Spleen (tissue), 11 donors: Measurements from ENCODE around the gene TBX5. TPM values are rescaled to one million over a fixed set of nuclear protein-coding genes. Genes with fewer than 3 reads are reported as not detected.

Experiments
- DNase-seq: peaks from one replicate; pipeline ENCODE4 v3.0.0-alpha.2; 2020
- H3K27ac ChIP-seq, 8 donors: fragments of 200-600 bp; sonication (generic) in 7 of 8; 1 replicate in 4 of 8; 2 replicates in 4 of 8; pipeline versions ENCODE4 v1.5.0 to v1.8.0; 2016 to 2021; ENCODE audit warnings: inconsistent platforms in 4 of 8, mild to moderate bottlenecking in 4 of 8, moderate library complexity in 1 of 8
- H3K27me3 ChIP-seq, 7 donors: fragments of 200-600 bp; sonication (generic) in 6 of 7; replicated peaks in 1 of 7; 1 replicate in 4 of 7; 2 replicates in 3 of 7; pipeline versions ENCODE4 v1.5.0 to v1.8.0; 2016 to 2021; ENCODE audit warnings: inconsistent platforms in 3 of 7, mild to moderate bottlenecking in 1 of 7
- H3K36me3 ChIP-seq, 6 donors: fragments of 200-600 bp; sonication (generic) in 5 of 6; 1 replicate in 4 of 6; 2 replicates in 2 of 6; pipeline versions ENCODE4 v1.5.0 to v1.8.0; 2016 to 2021; ENCODE audit warnings: inconsistent platforms in 2 of 6
- H3K4me1 ChIP-seq, 6 donors: fragments of 200-600 bp; sonication (generic) in 5 of 6; 1 replicate in 3 of 6; 2 replicates in 3 of 6; pipeline versions ENCODE4 v1.5.0 to v1.8.0; 2016 to 2021; ENCODE audit warnings: inconsistent platforms in 3 of 6
- H3K4me3 ChIP-seq, 8 donors: fragments of 200-600 bp; sonication (generic) in 7 of 8; 1 replicate in 4 of 8; 2 replicates in 4 of 8; pipeline versions ENCODE4 v1.5.0 to v1.8.0; 2016 to 2021; ENCODE audit warnings: inconsistent platforms in 4 of 8, mild to moderate bottlenecking in 4 of 8, moderate library complexity in 2 of 8
- H3K9me3 ChIP-seq, 8 donors: fragments of 200-600 bp; sonication (generic) in 7 of 8; 1 replicate in 4 of 8; 2 replicates in 4 of 8; pipeline versions ENCODE4 v1.5.0 to v1.8.0; 2016 to 2021; ENCODE audit warnings: inconsistent platforms in 4 of 8
- CTCF ChIP-seq, 11 experiments: fragments of 200-600 bp in 7 of 11; fragments of 450-650 bp in 4 of 11; sonication (generic) in 4 of 11; IDR thresholded peaks in 8 of 11; conservative IDR thresholded peaks in 3 of 11; 1 replicate in 7 of 11; 2 replicates in 4 of 11; pipeline versions ENCODE4 v1.4.0 to v1.8.0; 2016 to 2021; ENCODE audit warnings: antibody characterized with exemption in 11 of 11, inconsistent platforms in 4 of 11, mild to moderate bottlenecking in 1 of 11
- POLR2A ChIP-seq, 3 donors: fragments of 450-650 bp; IDR thresholded peaks; one replicate each; pipeline ENCODE4 v1.5.1; 2017; ENCODE audit warnings: antibody characterized with exemption in 3 of 3, mild to moderate bottlenecking in 1 of 3
- POLR2AphosphoS5 ChIP-seq, 3 donors: sonication (generic); formaldehyde crosslinking; IDR thresholded peaks; one replicate each; pipeline ENCODE4 v1.5.1; 2017; ENCODE audit warnings: antibody characterized with exemption in 3 of 3
- WGBS, 5 donors: extraction: QIAGEN DNeasy Blood & Tissue Kit in 3 of 5; methylation state at CpG; one replicate each; pipeline versions ENCODE4 v1.1.5 to v1.1.7; 2013 to 2018; 5-methylcytosine and 5-hydroxymethylcytosine counted together
- intact Hi-C: fragments of 100-400 bp; cut with DNase I; formaldehyde crosslinking; loops from one replicate; pipeline ENCODE4 v1.15.0; 2023; ENCODE audit warnings: low total_unique reads
- polyA plus RNA-seq, 3 donors: library from polyadenylated mRNA; stranded (reverse); fragments of 200-250 nt; gene quantifications; one replicate each; pipeline ENCODE4 v1.2.1, GENCODE V29; 2013
- total RNA-seq, 7 donors: library from RNA; depleted of rRNA in 3 of 7; stranded (reverse); fragments of >200 nt in 3 of 7; fragmentation: NEBNext Ultra II Directional in 4 of 7; extraction: Animal tissue kit (Norgen Biotek cat#: 25700) in 4 of 7; gene quantifications; one replicate each; pipeline versions ENCODE4 v1.1.0 to v1.2.1, GENCODE V29; 2016 to 2021
- donor health status: healthy with polysubstance abuse.
- donor health status: DM: no; HTN: no; CAD: no; lungs with moderate emphysema.
- donor health status: DM: no; HTN: no; CAD: no.
- donor health status: Bipolar disorder and iron deficiency.
- donor health status: healthy.
- donor health status: DM: no; HTN: no; CAD: no.
- donor health status: DM: yes; HTN: yes; CAD: no.

Gene TBX5
- total and polyA plus RNA-seq, 10 donors: not detected

GRCh38 chr12:114439817-114440216 is 33.9 kb upstream of the TBX5 start:
- H3K36me3 ChIP-seq: no peaks in the 10 kb centered on the region
- H3K27me3 ChIP-seq: peaks cover 0 to 88% (median 65%) of the 10 kb centered on the region in 7 donors
- TF ChIP-seq POLR2AphosphoS5 (IDR thresholded peaks at IDR 0.05) (no peak), POLR2A (IDR thresholded peaks at IDR 0.05) (no peak)
- no peaks in the 10 kb centered on the region for H3K4me1 ChIP-seq
- no peak overlapping the region for H3K27ac ChIP-seq
- intact Hi-C loops: no loop called here
- WGBS, 5 donors: 2 to 5% (median 3%) methylated on average over 19 of the region's 19 CpGs
- H3K4me3 ChIP-seq: no peak overlapping the region
- DNase-seq: no peak
- H3K9me3 ChIP-seq: peaks cover 0 to 11% (median 0%) of the 10 kb centered on the region in 8 donors

GRCh38 chr12:114439261-114439683 is 33.3 kb upstream of the TBX5 start:
- H3K4me3 ChIP-seq: peak overlapping the region in 1 of 8 donors; percentile 2
- 4 to 7% (median 5%) methylated on average over 25 of the region's 25 CpGs for WGBS, 5 donors
- H3K27ac ChIP-seq: no peak overlapping the region
- peaks cover 0 to 82% (median 59%) of the 10 kb centered on the region in 7 donors for H3K27me3 ChIP-seq
- H3K36me3 ChIP-seq: no peaks in the 10 kb centered on the region
- no peak for TF ChIP-seq POLR2AphosphoS5 (IDR thresholded peaks at IDR 0.05)
- no peak for TF ChIP-seq CTCF (IDR thresholded peaks at IDR 0.05 in 8 of 11, conservative IDR thresholded peaks at IDR 0.05 in 3 of 11)
- TF ChIP-seq POLR2A (IDR thresholded peaks at IDR 0.05): no peak
- peaks cover 0 to 11% (median 0%) of the 10 kb centered on the region in 8 donors for H3K9me3 ChIP-seq
- intact Hi-C loops: no loop called here
- no peaks in the 10 kb centered on the region for H3K4me1 ChIP-seq
- no peak for DNase-seq

GRCh38 chr12:114438635-114439256 is 32.8 kb upstream of the TBX5 start:
- TF ChIP-seq CTCF (IDR thresholded peaks at IDR 0.05 in 8 of 11, conservative IDR thresholded peaks at IDR 0.05 in 3 of 11) (no peak), POLR2AphosphoS5 (IDR thresholded peaks at IDR 0.05) (no peak), POLR2A (IDR thresholded peaks at IDR 0.05) (no peak)
- peaks cover 0 to 79% (median 54%) of the 10 kb centered on the region in 7 donors for H3K27me3 ChIP-seq
- no peaks in the 10 kb centered on the region for H3K4me1 ChIP-seq

GRCh38 chr12:114434341-114434740 is 28.4 kb upstream of the TBX5 start:
- intact Hi-C loops: no loop called here
- Histone ChIP-seq H3K27me3 (peaks cover 0 to 68% (median 16%) of the 10 kb centered on the region in 7 donors), H3K27ac (no peak overlapping the region), H3K4me3 (no peak overlapping the region), H3K4me1 (no peaks in the 10 kb centered on the region), H3K9me3 (peaks cover 0 to 11% (median 0%) of the 10 kb centered on the region in 8 donors), H3K36me3 (no peaks in the 10 kb centered on the region)
- no peak for TF ChIP-seq POLR2AphosphoS5 (IDR thresholded peaks at IDR 0.05)
- no peak for TF ChIP-seq POLR2A (IDR thresholded peaks at IDR 0.05)
- TF ChIP-seq CTCF (IDR thresholded peaks at IDR 0.05 in 8 of 11, conservative IDR thresholded peaks at IDR 0.05 in 3 of 11): no peak
- WGBS, 5 donors: 39 to 73% (median 66%) methylated on average over 3 of the region's 3 CpGs
- DNase-seq: no peak

More at GRCh38 chr12:114438635-114439256, 32.8 kb upstream of the TBX5 start:
- intact Hi-C loops: no loop called here
- H3K27ac ChIP-seq: no peak overlapping the region
- H3K9me3 ChIP-seq: peaks cover 0 to 11% (median 0%) of the 10 kb centered on the region in 8 donors
- DNase-seq: no peak
- H3K4me3 ChIP-seq: no peak overlapping the region
- no peaks in the 10 kb centered on the region for H3K36me3 ChIP-seq
- WGBS, 5 donors: 4 to 11% (median 9%) methylated on average over 8 of the region's 8 CpGs
